Mesenchymal stem cell (in vitro differentiated cells and primary cell): ENCODE measurements around the gene CST3.
"Not testable (repeated sequence)": the region's sequence is repeated elsewhere in the genome, so short reads cannot be mapped to it uniquely, and the experiment has no call there.

Experiments
- DNase-seq: peaks from one replicate; pipeline ENCODE4 v3.0.0-alpha.2; 2013
- H2AFZ ChIP-seq: one replicate; pipeline ENCODE4 v1.6.1; 2013; ENCODE audit warnings: low read depth, mild to moderate bottlenecking, control low read depth, inconsistent platforms, low read length, moderate library complexity
- H2AK5ac ChIP-seq: 2 replicates; pipeline ENCODE4 v1.6.1; 2013; ENCODE audit warnings: low read length, moderate library complexity, mild to moderate bottlenecking, inconsistent platforms; ENCODE audit not compliant: severe bottlenecking
- H2BK120ac ChIP-seq: one replicate; pipeline ENCODE4 v1.6.1; 2013; ENCODE audit warnings: low read depth, mild to moderate bottlenecking, inconsistent platforms, low read length, moderate library complexity
- H2BK12ac ChIP-seq, 2 experiments: one replicate each; pipeline ENCODE4 v1.6.1; 2013; ENCODE audit warnings: inconsistent platforms in 2 of 2, low read length in 2 of 2, mild to moderate bottlenecking in 2 of 2, moderate library complexity in 2 of 2, control low read depth in 1 of 2
- H2BK15ac ChIP-seq: one replicate; pipeline ENCODE4 v1.6.1; 2013; ENCODE audit warnings: mild to moderate bottlenecking, low read depth, inconsistent platforms; ENCODE audit not compliant: poor library complexity, severe bottlenecking
- H2BK5ac ChIP-seq: 2 replicates; pipeline ENCODE4 v1.6.1; 2013; ENCODE audit warnings: low read depth, mild to moderate bottlenecking, low read length, control low read depth, inconsistent platforms; ENCODE audit not compliant: poor library complexity, severe bottlenecking
- H3K14ac ChIP-seq, 2 experiments: one replicate each; pipeline ENCODE4 v1.6.1; 2013; ENCODE audit warnings: inconsistent platforms in 2 of 2, low read length in 2 of 2, control low read depth in 1 of 2, mild to moderate bottlenecking in 1 of 2, moderate library complexity in 1 of 2
- H3K18ac ChIP-seq, 2 experiments: one replicate each; pipeline ENCODE4 v1.6.1; 2013; ENCODE audit warnings: inconsistent platforms in 2 of 2, low read length in 2 of 2, control low read depth in 1 of 2, low read depth in 1 of 2, mild to moderate bottlenecking in 1 of 2
- H3K23ac ChIP-seq, 2 experiments: one replicate each; pipeline ENCODE4 v1.6.1; 2013; ENCODE audit warnings: inconsistent platforms in 2 of 2, low read length in 2 of 2, mild to moderate bottlenecking in 2 of 2, moderate library complexity in 2 of 2, control low read depth in 1 of 2
- H3K27ac ChIP-seq: 2 replicates; pipeline ENCODE4 v1.5.1; 2013; ENCODE audit warnings: mild to moderate bottlenecking, moderate library complexity, low read length, control low read depth, inconsistent platforms; ENCODE audit not compliant: poor library complexity, severe bottlenecking
- H3K27me3 ChIP-seq, 2 experiments: 2 replicates each; pipeline versions ENCODE4 v1.6.1 to v1.7.0; 2013; ENCODE audit warnings: low read length in 2 of 2, mild to moderate bottlenecking in 2 of 2, moderate library complexity in 2 of 2, control low read depth in 1 of 2, inconsistent platforms in 1 of 2; ENCODE audit not compliant: control insufficient read depth in 1 of 2, insufficient read depth in 1 of 2
- H3K36me3 ChIP-seq, 2 experiments: 2 replicates each; pipeline versions ENCODE4 v1.6.1 to v1.7.0; 2013; ENCODE audit warnings: low read length in 2 of 2, control low read depth in 1 of 2, inconsistent platforms in 1 of 2, low read depth in 1 of 2, mild to moderate bottlenecking in 1 of 2; ENCODE audit not compliant: insufficient read depth in 2 of 2, control insufficient read depth in 1 of 2
- H3K4ac ChIP-seq, 2 experiments: one replicate each; pipeline ENCODE4 v1.6.1; 2013; ENCODE audit warnings: inconsistent platforms in 2 of 2, low read length in 2 of 2, mild to moderate bottlenecking in 2 of 2, moderate library complexity in 2 of 2, control low read depth in 1 of 2, low read depth in 1 of 2
- H3K4me1 ChIP-seq: 2 replicates; pipeline ENCODE4 v1.6.1; 2013; ENCODE audit warnings: low read depth, low read length, control low read depth; ENCODE audit not compliant: control insufficient read depth, insufficient read depth
- H3K4me2 ChIP-seq: 2 replicates; pipeline ENCODE4 v1.6.1; 2013; ENCODE audit warnings: low read length, mild to moderate bottlenecking, inconsistent platforms; ENCODE audit not compliant: poor library complexity, severe bottlenecking
- H3K4me3 ChIP-seq, 2 experiments: 2 replicates each; pipeline versions ENCODE4 v1.5.1 to v1.7.0; 2013; ENCODE audit warnings: low read length in 2 of 2, mild to moderate bottlenecking in 2 of 2, control low read depth in 1 of 2, low read depth in 1 of 2; ENCODE audit not compliant: insufficient read depth in 1 of 2
- H3K79me1 ChIP-seq: replicated peaks from 2 replicates; pipeline ENCODE4 v1.6.1; 2013; ENCODE audit warnings: mild to moderate bottlenecking, control low read depth, low read length, inconsistent platforms; ENCODE audit not compliant: poor library complexity, severe bottlenecking
- H3K9ac ChIP-seq: 2 replicates; pipeline ENCODE4 v1.7.0; 2013; ENCODE audit warnings: mild to moderate bottlenecking, low read length, moderate library complexity
- H3K9me3 ChIP-seq: 2 replicates; pipeline ENCODE4 v1.7.0; 2013; ENCODE audit warnings: mild to moderate bottlenecking, low read length; ENCODE audit not compliant: control insufficient read depth
- H4K8ac ChIP-seq: one replicate; pipeline ENCODE4 v1.6.1; 2013; ENCODE audit warnings: inconsistent platforms, mild to moderate bottlenecking, low read length, moderate library complexity
- H4K91ac ChIP-seq: one replicate; pipeline ENCODE4 v1.6.1; 2013; ENCODE audit warnings: mild to moderate bottlenecking, low read length, inconsistent platforms
- WGBS: methylation state at CpG from one replicate; pipeline ENCODE4 v1.1.7; 2013; ENCODE audit warnings: mixed read lengths; 5-methylcytosine and 5-hydroxymethylcytosine counted together

Gene CST3

GRCh38 chr20:23666698-23667097, 28.9 kb upstream of the CST3 start:
- 72% methylated on average over 3 of the region's 3 CpGs for WGBS
- Histone ChIP-seq H3K9me3 (no peaks in the 10 kb centered on the region), H3K4ac (no peak overlapping the region), H2BK5ac (no peak overlapping the region), H3K4me3 (no peak overlapping the region), H3K79me1 (no peaks in the 10 kb centered on the region), H3K23ac (no peak overlapping the region), H3K14ac (no peak overlapping the region), H2AK5ac (no peak overlapping the region), H3K27me3 (peaks cover 0 to 11% of the 10 kb centered on the region in 2 experiments), H3K4me1 (peaks cover 12% of the 10 kb centered on the region), H2AFZ (no peak overlapping the region), H3K36me3 (no peaks in the 10 kb centered on the region), H4K8ac (no peak overlapping the region), H3K9ac (no peak overlapping the region), H3K18ac (no peak overlapping the region), H2BK12ac (no peak overlapping the region), H4K91ac (no peak overlapping the region), H3K4me2 (no peak overlapping the region), H2BK120ac (no peak overlapping the region), H2BK15ac (no peak overlapping the region), H3K27ac (no peak overlapping the region)
- no peak for DNase-seq

DNA sequence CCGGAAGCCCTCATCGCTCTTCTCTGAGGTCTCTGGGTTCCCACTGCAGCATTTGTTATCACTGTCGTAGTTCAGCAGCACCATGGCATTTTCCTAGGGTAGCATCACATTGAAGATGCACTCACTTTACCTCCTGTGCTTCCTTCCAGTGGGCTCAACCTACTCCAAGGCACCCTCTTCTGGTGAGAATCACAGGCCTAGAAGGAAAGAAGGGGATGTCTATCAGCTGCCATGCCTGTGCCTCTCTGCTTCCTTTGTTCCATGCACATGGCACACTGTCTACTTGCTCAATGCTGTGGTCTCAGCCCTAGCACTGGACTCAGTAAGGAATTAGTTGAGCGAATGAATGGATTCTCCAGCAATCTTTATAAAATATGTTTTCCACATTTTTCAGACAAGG, 28.4 kb upstream of the CST3 start:
- no peak overlapping the region for H3K9ac ChIP-seq
- H3K36me3 ChIP-seq: no peaks in the 10 kb centered on the region
- H3K27ac ChIP-seq: no peak overlapping the region
- H2BK120ac ChIP-seq: no peak overlapping the region
- H3K4me1 ChIP-seq: peaks cover 13% of the 10 kb centered on the region
- no peak overlapping the region for H3K4me3 ChIP-seq
- H3K4me2 ChIP-seq: no peak overlapping the region
- H4K8ac ChIP-seq: no peak overlapping the region
- H2BK12ac ChIP-seq: no peak overlapping the region
- H3K23ac ChIP-seq: no peak overlapping the region
- no peak overlapping the region for H2BK15ac ChIP-seq
- H3K18ac ChIP-seq: no peak overlapping the region
- H2AFZ ChIP-seq: no peak overlapping the region
- peaks cover 0 to 11% of the 10 kb centered on the region in 2 experiments for H3K27me3 ChIP-seq
- no peak overlapping the region for H4K91ac ChIP-seq
- H2AK5ac ChIP-seq: no peak overlapping the region
- DNase-seq: peak; percentile 18
- 94% methylated on average over 4 of the region's 4 CpGs for WGBS
- no peak overlapping the region for H3K4ac ChIP-seq
- H3K79me1 ChIP-seq: no peaks in the 10 kb centered on the region
- no peak overlapping the region for H2BK5ac ChIP-seq
- no peaks in the 10 kb centered on the region for H3K9me3 ChIP-seq
- no peak overlapping the region for H3K14ac ChIP-seq

DNA sequence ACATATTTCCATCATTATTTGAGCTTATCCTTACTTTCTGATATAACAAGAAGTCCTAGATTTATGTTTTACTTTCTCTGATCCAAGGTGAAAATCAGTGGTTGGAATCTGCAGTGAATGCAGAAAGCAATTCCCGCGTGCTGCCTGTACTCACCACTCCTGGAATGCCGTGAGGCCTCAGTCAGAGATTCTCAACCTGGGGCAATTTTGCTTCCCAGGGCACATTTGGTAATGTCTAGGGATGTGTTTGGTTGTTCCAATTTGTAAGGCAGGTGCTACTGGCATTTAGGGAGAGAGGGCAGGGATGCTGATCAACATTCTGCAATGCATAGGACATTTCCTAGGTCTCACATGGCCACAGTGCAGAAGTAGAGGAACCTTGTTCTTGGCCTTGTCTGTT, 27.2 kb upstream of the CST3 start:
- Histone ChIP-seq H4K8ac (no peak overlapping the region), H3K9ac (no peak overlapping the region), H3K4me1 (peaks cover 21% of the 10 kb centered on the region), H3K4me2 (no peak overlapping the region), H2BK15ac (no peak overlapping the region), H3K4me3 (no peak overlapping the region), H3K9me3 (no peaks in the 10 kb centered on the region), H4K91ac (no peak overlapping the region), H3K27me3 (peaks cover 0 to 11% of the 10 kb centered on the region in 2 experiments), H3K23ac (no peak overlapping the region), H3K79me1 (no peaks in the 10 kb centered on the region), H2BK120ac (no peak overlapping the region), H3K18ac (no peak overlapping the region), H3K27ac (no peak overlapping the region), H3K36me3 (no peaks in the 10 kb centered on the region), H2AFZ (no peak overlapping the region), H2AK5ac (no peak overlapping the region), H3K4ac (no peak overlapping the region), H2BK5ac (no peak overlapping the region), H2BK12ac (no peak overlapping the region), H3K14ac (no peak overlapping the region)
- WGBS: 88% methylated on average over 3 of the region's 3 CpGs
- no peak for DNase-seq

- H2BK15ac ChIP-seq, H3K36me3 ChIP-seq, H3K9ac ChIP-seq, DNase-seq, H3K9me3 ChIP-seq, H3K4me2 ChIP-seq, H2BK5ac ChIP-seq, H3K79me1 ChIP-seq, H3K14ac ChIP-seq, H4K8ac ChIP-seq, H2AK5ac ChIP-seq, H3K27me3 ChIP-seq, H2AFZ ChIP-seq, H3K4ac ChIP-seq, H2BK12ac ChIP-seq, H4K91ac ChIP-seq, H3K27ac ChIP-seq, H3K23ac ChIP-seq, H3K4me3 ChIP-seq, H2BK120ac ChIP-seq, H3K18ac ChIP-seq: not testable (repeated sequence)
- WGBS: 84% methylated on average over 4 of the region's 4 CpGs
- H3K4me1 ChIP-seq: peaks cover 24% of the 10 kb centered on the region
Observed at GRCh38 chr20:23664046-23664445, 26.3 kb upstream of the CST3 start.
